Measurements from ENCODE around the gene GPR18. TPM values are rescaled to one million over a fixed set of nuclear protein-coding genes. Genes with fewer than 3 reads are reported as not detected.

GPR18 gene
- total RNA-seq, 2 experiments from 2014 or later, result 10.9 to 13.7 TPM

DNA sequence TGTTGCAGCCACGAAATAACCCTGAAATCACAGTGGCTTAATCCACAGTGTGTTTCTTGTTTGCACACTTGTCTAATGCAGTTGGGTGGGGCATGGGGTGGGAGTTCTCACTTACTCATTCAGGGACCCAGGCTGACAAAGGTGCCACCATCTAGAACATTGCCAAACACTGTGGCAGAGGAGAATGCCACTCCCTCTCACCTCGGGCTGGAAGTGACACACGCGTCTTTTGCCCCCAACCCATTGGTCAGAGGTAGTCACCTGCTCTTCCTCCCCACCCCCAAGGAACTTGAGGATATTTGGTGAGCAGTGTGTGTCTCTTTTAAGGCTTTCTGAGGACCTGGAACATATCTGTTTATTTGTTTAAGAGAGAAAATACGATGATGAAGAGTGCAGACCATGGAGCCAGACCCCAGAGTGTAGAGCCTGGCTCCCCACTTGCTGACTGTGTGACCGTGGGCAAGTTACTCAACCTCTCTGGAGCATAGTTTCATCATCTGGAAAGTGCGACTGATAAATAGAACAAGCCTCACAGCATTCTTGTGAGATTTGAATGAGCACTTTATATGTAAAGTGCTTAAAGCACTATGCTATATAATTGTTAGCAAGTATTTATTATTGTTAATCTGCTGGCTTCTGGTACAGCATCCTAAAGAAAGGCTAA, 31.6 kb upstream of the GPR18 start:
- no peaks in the 10 kb centered on the region; the same call in 1 of the 2 replicates for H3K36me3 ChIP-seq (ENCODE audit: insufficient read depth, low read length)
- TF ChIP-seq, protein P1, sequence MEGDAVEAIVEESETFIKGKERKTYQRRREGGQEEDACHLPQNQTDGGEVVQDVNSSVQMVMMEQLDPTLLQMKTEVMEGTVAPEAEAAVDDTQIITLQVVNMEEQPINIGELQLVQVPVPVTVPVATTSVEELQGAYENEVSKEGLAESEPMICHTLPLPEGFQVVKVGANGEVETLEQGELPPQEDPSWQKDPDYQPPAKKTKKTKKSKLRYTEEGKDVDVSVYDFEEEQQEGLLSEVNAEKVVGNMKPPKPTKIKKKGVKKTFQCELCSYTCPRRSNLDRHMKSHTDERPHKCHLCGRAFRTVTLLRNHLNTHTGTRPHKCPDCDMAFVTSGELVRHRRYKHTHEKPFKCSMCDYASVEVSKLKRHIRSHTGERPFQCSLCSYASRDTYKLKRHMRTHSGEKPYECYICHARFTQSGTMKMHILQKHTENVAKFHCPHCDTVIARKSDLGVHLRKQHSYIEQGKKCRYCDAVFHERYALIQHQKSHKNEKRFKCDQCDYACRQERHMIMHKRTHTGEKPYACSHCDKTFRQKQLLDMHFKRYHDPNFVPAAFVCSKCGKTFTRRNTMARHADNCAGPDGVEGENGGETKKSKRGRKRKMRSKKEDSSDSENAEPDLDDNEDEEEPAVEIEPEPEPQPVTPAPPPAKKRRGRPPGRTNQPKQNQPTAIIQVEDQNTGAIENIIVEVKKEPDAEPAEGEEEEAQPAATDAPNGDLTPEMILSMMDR (conservative IDR thresholded peaks at IDR 0.05; ENCODE audit: low read length), result no peak
- no peak for TF ChIP-seq EZH2phosphoT487 (IDR thresholded peaks at IDR 0.05; ENCODE audit: borderline replicate concordance, low read depth, low read length)
- no peaks in the 10 kb centered on the region for H3K9me2 ChIP-seq (ENCODE audit: insufficient read depth, low read length)
- DNase-seq (ENCODE audit: low spot score), result no peak
- H3K4me3 ChIP-seq (ENCODE audit: low read depth, low read length, poor library complexity, severe bottlenecking), result no peak overlapping the region
- no peak overlapping the region for H3K27ac ChIP-seq (ENCODE audit: low read depth, low read length, poor library complexity, severe bottlenecking)
- no peaks in the 10 kb centered on the region for H3K9me3 ChIP-seq (ENCODE audit: low read length)
- no peaks in the 10 kb centered on the region for H3K4me1 ChIP-seq (ENCODE audit: insufficient read depth, low read length, poor library complexity, severe bottlenecking)
- H3K4me2 ChIP-seq (ENCODE audit: low read length), result no peak overlapping the region
- CTCF ChIA-PET (ENCODE audit: unreplicated experiment), result no interaction called here
- H2AFZ ChIP-seq (ENCODE audit: low read length), result no peak overlapping the region
- intact Hi-C loops (cut with micrococcal nuclease; ENCODE audit: unreplicated experiment), result no loop called here
- BruUV-seq (replicated peaks), result no TSS peak
- H4K20me1 ChIP-seq (ENCODE audit: insufficient read depth, low read length), result no peaks in the 10 kb centered on the region; the same call in 1 of the 2 replicates
- H3K79me2 ChIP-seq (ENCODE audit: insufficient read depth, low read depth, low read length), result no peaks in the 10 kb centered on the region
- POLR2A ChIA-PET, result interaction anchor here (0.7 kb wide), 1 partner anchor 61 kb away, joined by 3 read pairs; no protein-coding TSS in a partner anchor

DNA sequence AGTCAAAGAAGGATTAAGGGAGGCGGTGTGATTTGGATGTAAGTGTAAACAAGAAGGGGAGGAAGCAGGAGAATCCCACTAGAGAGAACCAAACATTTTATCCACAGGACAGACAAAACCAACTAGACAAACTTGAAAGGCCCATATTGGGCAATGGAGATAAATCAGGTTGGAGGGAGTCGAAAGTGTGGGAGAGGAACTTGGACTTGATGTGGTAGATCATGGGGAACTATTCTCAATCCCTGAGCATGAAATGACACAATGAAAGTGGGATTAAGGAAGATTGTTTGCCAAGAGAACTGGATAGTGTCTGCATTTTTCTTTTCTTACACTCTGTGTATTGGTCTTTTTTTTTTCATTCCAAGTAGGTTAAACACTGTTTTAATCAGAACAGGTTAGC, 31.1 kb upstream of the GPR18 start:
- H3K79me2 ChIP-seq (ENCODE audit: insufficient read depth, low read depth, low read length), result no peaks in the 10 kb centered on the region
- H3K9me3 ChIP-seq (ENCODE audit: low read length), result no peaks in the 10 kb centered on the region
- no peaks in the 10 kb centered on the region; the same call in 1 of the 2 replicates for H4K20me1 ChIP-seq (ENCODE audit: insufficient read depth, low read length)
- no TSS peak for BruUV-seq (replicated peaks)
- H3K9me2 ChIP-seq (ENCODE audit: insufficient read depth, low read length), result no peaks in the 10 kb centered on the region
- no peaks in the 10 kb centered on the region for H3K36me3 ChIP-seq (ENCODE audit: insufficient read depth, low read length)
- ChIA-PET CTCF (ENCODE audit: unreplicated experiment) (no interaction called here), POLR2A (interaction anchor here (0.7 kb wide), 1 partner anchor 60 kb away, joined by 3 read pairs; no protein-coding TSS in a partner anchor)
- DNase-seq (ENCODE audit: low spot score), result no peak
- no peak overlapping the region for H2AFZ ChIP-seq (ENCODE audit: low read length)
- no peak overlapping the region for H3K4me3 ChIP-seq (ENCODE audit: low read depth, low read length, poor library complexity, severe bottlenecking)
- no peak overlapping the region for H3K4me2 ChIP-seq (ENCODE audit: low read length)
- no peaks in the 10 kb centered on the region for H3K4me1 ChIP-seq (ENCODE audit: insufficient read depth, low read length, poor library complexity, severe bottlenecking)
- intact Hi-C loops (cut with micrococcal nuclease; ENCODE audit: unreplicated experiment), result no loop called here
- TF ChIP-seq, protein P1 (conservative IDR thresholded peaks at IDR 0.05; ENCODE audit: low read length), result no peak
- TF ChIP-seq EZH2phosphoT487 (IDR thresholded peaks at IDR 0.05; ENCODE audit: borderline replicate concordance, low read depth, low read length), result no peak
- no peak overlapping the region for H3K27ac ChIP-seq (ENCODE audit: low read depth, low read length, poor library complexity, severe bottlenecking)

DNA sequence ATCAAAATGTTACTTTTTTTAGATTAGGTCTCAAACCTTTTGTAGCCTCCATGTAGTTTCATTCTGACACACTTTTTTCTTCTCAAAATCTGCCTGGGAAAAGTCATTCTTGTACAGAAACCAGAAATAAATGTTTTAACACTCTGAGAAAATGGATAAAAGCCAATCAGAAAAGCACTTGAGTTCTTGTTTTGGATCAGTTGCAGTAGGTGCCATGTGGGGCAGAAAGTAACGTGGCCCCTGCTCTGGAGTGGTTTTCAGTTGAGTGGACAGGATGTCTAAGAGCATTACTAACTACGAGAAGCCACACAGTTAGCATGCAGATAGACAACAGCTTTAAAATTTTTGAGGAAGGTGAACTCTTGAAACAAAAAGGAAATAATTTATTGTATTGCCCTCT, 29.9 kb upstream of the GPR18 start:
- intact Hi-C loops (cut with micrococcal nuclease; ENCODE audit: unreplicated experiment), result no loop called here
- no peak for DNase-seq (ENCODE audit: low spot score)
- Histone ChIP-seq H3K4me1 (ENCODE audit: insufficient read depth, low read length, poor library complexity, severe bottlenecking) (peaks cover 5% of the 10 kb centered on the region), H3K36me3 (ENCODE audit: insufficient read depth, low read length) (no peaks in the 10 kb centered on the region), H2AFZ (ENCODE audit: low read length) (no peak overlapping the region), H3K9me2 (ENCODE audit: insufficient read depth, low read length) (no peaks in the 10 kb centered on the region), H3K4me3 (ENCODE audit: low read depth, low read length, poor library complexity, severe bottlenecking) (no peak overlapping the region), H3K79me2 (ENCODE audit: insufficient read depth, low read depth, low read length) (peaks cover 2% of the 10 kb centered on the region; the same call in 1 of the 2 replicates), H3K4me2 (ENCODE audit: low read length) (no peak overlapping the region), H3K9me3 (ENCODE audit: low read length) (no peaks in the 10 kb centered on the region), H4K20me1 (ENCODE audit: insufficient read depth, low read length) (peaks cover 2% of the 10 kb centered on the region), H3K27ac (ENCODE audit: low read depth, low read length, poor library complexity, severe bottlenecking) (no peak overlapping the region)
- POLR2A ChIA-PET, result no interaction called here
- no TSS peak for BruUV-seq (replicated peaks)
- CTCF ChIA-PET (ENCODE audit: unreplicated experiment), result no interaction called here
- no peak for TF ChIP-seq EZH2phosphoT487 (IDR thresholded peaks at IDR 0.05; ENCODE audit: borderline replicate concordance, low read depth, low read length)
- TF ChIP-seq, protein P1 (conservative IDR thresholded peaks at IDR 0.05; ENCODE audit: low read length), result no peak

Data from OCI-LY7 (cell line).